ENCODE data around the gene APP.

Gene APP

GRCh38 chr21:26162081-26162480 lies 8.5 kb downstream of the APP start:
- no peak for DNase-seq
- no peak overlapping the region for H2AFZ ChIP-seq (ENCODE audit: low read length)
- no peaks in the 10 kb centered on the region for H3K9me2 ChIP-seq (replicated peaks; ENCODE audit: insufficient read depth, low read length)
- no peaks in the 10 kb centered on the region for H3K4me1 ChIP-seq (ENCODE audit: low read length)
- H3K4me2 ChIP-seq (ENCODE audit: low read depth, low read length): no peak overlapping the region
- no peaks in the 10 kb centered on the region; the same call in 1 of the 2 replicates for H4K20me1 ChIP-seq (ENCODE audit: insufficient read depth, low read length)
- H3K4me3 ChIP-seq (ENCODE audit: low read length): no peak overlapping the region
- no peak overlapping the region for H3K27ac ChIP-seq (ENCODE audit: low read length)
- H3F3A ChIP-seq (ENCODE audit: insufficient read depth, low read length): no peaks in the 10 kb centered on the region
- TF ChIP-seq EZH2 (optimal IDR thresholded peaks at IDR 0.05; ENCODE audit: low read depth, low read length) (no peak), EZH2phosphoT487 (IDR thresholded peaks at IDR 0.05; ENCODE audit: low read length) (no peak), CTCF (IDR thresholded peaks at IDR 0.05; ENCODE audit: low read length) (no peak)
- H3K79me2 ChIP-seq (ENCODE audit: low read length): peaks cover 97% of the 10 kb centered on the region
- no peaks in the 10 kb centered on the region for H3K36me3 ChIP-seq (replicated peaks; ENCODE audit: insufficient read depth, low read length)
- H3K27me3 ChIP-seq (replicated peaks; ENCODE audit: insufficient read depth, low read length): no peaks in the 10 kb centered on the region
- H3K9me3 ChIP-seq (replicated peaks; ENCODE audit: insufficient read depth, low read length): no peaks in the 10 kb centered on the region
- H3K9ac ChIP-seq (ENCODE audit: low read length): no peak overlapping the region

GRCh38 chr21:26159869-26160268 lies 10.7 kb downstream of the APP start:
- Histone ChIP-seq H4K20me1 (ENCODE audit: insufficient read depth, low read length) (no peaks in the 10 kb centered on the region), H3K4me2 (ENCODE audit: low read depth, low read length) (no peak overlapping the region), H3F3A (ENCODE audit: insufficient read depth, low read length) (no peaks in the 10 kb centered on the region), H3K9me3 (replicated peaks; ENCODE audit: insufficient read depth, low read length) (no peaks in the 10 kb centered on the region), H3K4me1 (ENCODE audit: low read length) (no peaks in the 10 kb centered on the region), H3K9me2 (replicated peaks; ENCODE audit: insufficient read depth, low read length) (no peaks in the 10 kb centered on the region), H3K79me2 (ENCODE audit: low read length) (peaks cover 89% of the 10 kb centered on the region), H3K27me3 (replicated peaks; ENCODE audit: insufficient read depth, low read length) (no peaks in the 10 kb centered on the region), H3K9ac (ENCODE audit: low read length) (no peak overlapping the region), H3K27ac (ENCODE audit: low read length) (no peak overlapping the region), H2AFZ (ENCODE audit: low read length) (no peak overlapping the region), H3K4me3 (ENCODE audit: low read length) (no peak overlapping the region), H3K36me3 (replicated peaks; ENCODE audit: insufficient read depth, low read length) (no peaks in the 10 kb centered on the region)
- no peak for DNase-seq
- no peak for TF ChIP-seq EZH2phosphoT487 (IDR thresholded peaks at IDR 0.05; ENCODE audit: low read length)
- no peak for TF ChIP-seq CTCF (IDR thresholded peaks at IDR 0.05; ENCODE audit: low read length)
- no peak for TF ChIP-seq EZH2 (optimal IDR thresholded peaks at IDR 0.05; ENCODE audit: low read depth, low read length)

- Histone ChIP-seq H4K20me1 (ENCODE audit: insufficient read depth, low read length) (no peaks in the 10 kb centered on the region), H3K9me2 (replicated peaks; ENCODE audit: insufficient read depth, low read length) (no peaks in the 10 kb centered on the region), H3K9me3 (replicated peaks; ENCODE audit: insufficient read depth, low read length) (no peaks in the 10 kb centered on the region), H3K27ac (ENCODE audit: low read length) (no peak overlapping the region), H3K79me2 (ENCODE audit: low read length) (peaks cover 91% of the 10 kb centered on the region), H3K4me3 (ENCODE audit: low read length) (no peak overlapping the region), H3K36me3 (replicated peaks; ENCODE audit: insufficient read depth, low read length) (no peaks in the 10 kb centered on the region), H2AFZ (ENCODE audit: low read length) (no peak overlapping the region), H3K9ac (ENCODE audit: low read length) (no peak overlapping the region), H3F3A (ENCODE audit: insufficient read depth, low read length) (no peaks in the 10 kb centered on the region), H3K4me1 (ENCODE audit: low read length) (no peaks in the 10 kb centered on the region), H3K27me3 (replicated peaks; ENCODE audit: insufficient read depth, low read length) (no peaks in the 10 kb centered on the region), H3K4me2 (ENCODE audit: low read depth, low read length) (no peak overlapping the region)
- TF ChIP-seq CTCF (IDR thresholded peaks at IDR 0.05; ENCODE audit: low read length): no peak
- TF ChIP-seq EZH2phosphoT487 (IDR thresholded peaks at IDR 0.05; ENCODE audit: low read length): no peak
- TF ChIP-seq EZH2 (optimal IDR thresholded peaks at IDR 0.05; ENCODE audit: low read depth, low read length): no peak
- no peak for DNase-seq
Measured at GRCh38 chr21:26157801-26158200, 12.8 kb downstream of the APP start.
